Activated CD8-positive, alpha-beta memory T cell treated with anti-CD3 and anti-CD28 coated beads, Interleukin-2, amount 50 U/mL, for 1 hour (primary cell): Measurements from ENCODE around the gene TMCO4.

Source experiments
- DNase-seq: peaks from one replicate; pipeline ENCODE4 v3.0.0-alpha.2; 2020; ENCODE audit errors: extremely low read depth

Gene TMCO4

DNA sequence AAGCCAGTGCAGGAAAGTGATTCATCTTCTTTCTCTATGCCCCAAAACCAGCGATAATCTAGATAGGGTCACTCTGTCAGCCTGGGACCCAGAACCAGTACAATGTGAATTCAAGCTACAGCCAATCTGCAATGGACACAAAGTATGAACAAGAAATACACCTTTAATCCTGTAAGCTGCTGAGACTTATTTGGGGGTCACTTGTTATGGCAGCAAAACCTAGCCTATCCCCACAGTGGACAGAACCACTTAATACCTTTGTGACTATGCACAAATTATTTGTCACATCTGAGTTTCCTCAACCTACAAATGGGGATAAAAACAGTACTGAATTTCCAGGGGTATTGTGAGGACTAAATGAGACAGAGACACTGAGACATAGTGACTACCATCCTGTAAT, 50.0 kb downstream of the TMCO4 start:
- no peak for DNase-seq

GRCh38 chr1:19747761-19748160, 52.0 kb downstream of the TMCO4 start:
- DNase-seq, result no peak

- DNase-seq, result no peak
Measured at GRCh38 chr1:19744886-19745285, 54.8 kb downstream of the TMCO4 start.

DNA sequence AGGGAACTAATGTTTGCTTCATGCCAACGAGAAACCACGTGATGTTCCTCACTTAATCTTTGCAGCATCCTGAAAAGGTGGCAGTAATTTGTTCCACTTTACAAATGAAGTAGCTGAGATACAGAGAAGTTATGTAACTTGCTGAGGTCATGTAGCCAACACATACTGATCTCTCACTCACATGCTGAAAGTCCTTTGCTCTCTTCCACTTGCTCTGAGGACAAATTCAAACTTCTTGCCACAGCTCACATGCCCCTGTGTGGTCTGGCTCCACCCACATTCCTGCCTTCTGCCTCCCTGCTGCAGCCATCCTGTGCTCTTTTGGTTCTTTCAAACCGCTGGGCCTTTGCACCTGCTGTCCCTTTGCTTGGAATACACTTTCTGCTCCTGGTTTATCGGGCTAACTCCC, 55.4 kb downstream of the TMCO4 start:
- DNase-seq, result no peak

DNA sequence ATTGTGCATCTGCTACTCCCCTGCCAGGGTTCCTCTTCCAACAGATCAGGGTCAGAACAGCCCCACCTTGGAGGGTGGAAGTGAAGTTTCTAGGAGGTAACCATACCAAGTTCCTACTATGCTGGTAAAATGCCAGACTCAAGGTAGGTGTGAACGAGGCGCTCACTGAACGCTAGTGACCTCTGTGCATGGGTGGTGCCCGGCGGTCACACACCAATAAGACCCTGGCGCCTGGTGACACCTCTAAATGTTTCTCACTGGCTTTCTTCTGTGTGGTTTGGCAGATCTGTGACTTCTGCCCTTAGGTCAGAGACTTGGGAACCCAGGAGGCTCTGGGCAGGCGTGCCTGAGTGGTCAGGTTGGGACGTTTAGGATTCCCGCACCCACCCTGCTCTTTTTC, 55.9 kb downstream of the TMCO4 start:
- no peak for DNase-seq

GRCh38 chr1:19743180-19743579, 56.5 kb downstream of the TMCO4 start:
- no peak for DNase-seq

DNA sequence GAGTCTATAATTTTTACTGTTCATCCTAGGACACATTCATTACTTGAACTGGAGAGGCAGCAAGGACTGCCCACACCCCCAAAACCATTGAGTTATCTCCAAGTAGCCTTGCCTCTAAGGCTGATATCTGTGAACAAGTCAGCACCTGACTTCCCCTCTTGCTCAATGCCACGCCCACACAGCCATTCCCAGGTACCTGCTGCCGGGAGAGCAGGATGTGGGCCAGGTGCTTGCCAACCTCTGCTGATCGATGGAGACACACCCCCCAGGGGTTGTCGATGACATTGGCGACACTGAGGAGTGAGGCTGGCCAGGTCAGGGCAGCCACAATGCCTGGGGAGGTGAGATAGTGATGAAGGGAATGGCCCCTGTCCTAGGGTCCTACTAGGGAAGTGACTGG, 60.1 kb downstream of the TMCO4 start:
- DNase-seq, result no peak

- no peak for DNase-seq
Measured at GRCh38 chr1:19738669-19739068, 61.0 kb downstream of the TMCO4 start.

DNA sequence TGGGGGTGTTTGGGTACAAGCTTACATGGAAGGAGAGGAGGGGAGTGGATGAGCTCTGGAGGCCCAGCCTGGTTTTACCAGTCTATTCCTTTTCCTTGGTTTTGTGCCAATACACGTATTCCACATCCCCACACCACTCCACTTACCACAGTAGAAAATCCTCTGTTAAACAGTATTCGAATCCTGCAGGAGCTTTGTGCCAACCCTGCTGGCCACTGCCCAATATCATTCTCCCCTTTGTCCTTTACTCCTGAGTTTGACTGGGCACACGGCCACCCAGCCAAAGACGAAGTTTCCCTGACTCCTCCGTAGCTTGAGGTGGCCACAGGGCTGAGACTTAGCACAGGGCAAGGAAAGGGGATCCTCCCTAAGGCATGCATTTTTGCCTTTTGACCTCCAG, 61.6 kb downstream of the TMCO4 start:
- no peak for DNase-seq

DNA sequence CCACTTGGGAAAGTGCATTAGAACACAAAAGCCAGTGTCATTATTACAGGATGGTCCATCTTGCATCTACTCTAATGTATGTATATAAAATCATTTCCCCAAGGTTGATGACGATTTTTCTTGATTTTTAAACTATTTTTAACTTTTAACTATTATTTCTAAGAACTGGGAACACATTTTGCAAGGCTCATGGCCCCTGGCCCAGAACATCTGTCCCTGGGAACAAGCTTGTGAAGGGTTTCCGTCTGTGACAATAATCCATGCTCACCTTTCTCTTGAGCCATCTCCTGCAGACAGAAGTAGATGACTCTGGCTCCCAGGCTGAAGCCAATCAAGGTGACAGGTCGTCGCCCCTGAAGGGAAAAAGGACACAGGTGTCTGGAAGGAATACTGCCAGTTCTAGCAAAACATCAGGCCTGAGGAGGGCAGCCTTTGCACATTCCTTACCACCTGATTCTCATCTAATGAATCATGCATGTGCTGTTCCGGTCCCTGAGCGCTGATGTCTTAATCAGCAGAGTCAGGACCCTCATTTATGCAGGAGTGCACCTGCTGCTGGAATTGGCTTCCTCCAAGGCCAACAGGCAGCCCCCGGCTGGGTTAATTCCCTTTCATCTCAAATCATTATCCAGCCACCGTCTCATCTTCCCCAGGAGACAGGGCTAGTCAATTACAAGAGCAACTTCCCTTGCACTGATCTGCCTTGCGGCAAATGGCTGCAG, 62.5 kb downstream of the TMCO4 start:
- no peak for DNase-seq

GRCh38 chr1:19735440-19736127, 64.1 kb downstream of the TMCO4 start:
- DNase-seq, result no peak

GRCh38 chr1:19734472-19734999, 65.2 kb downstream of the TMCO4 start:
- DNase-seq, result no peak

DNA sequence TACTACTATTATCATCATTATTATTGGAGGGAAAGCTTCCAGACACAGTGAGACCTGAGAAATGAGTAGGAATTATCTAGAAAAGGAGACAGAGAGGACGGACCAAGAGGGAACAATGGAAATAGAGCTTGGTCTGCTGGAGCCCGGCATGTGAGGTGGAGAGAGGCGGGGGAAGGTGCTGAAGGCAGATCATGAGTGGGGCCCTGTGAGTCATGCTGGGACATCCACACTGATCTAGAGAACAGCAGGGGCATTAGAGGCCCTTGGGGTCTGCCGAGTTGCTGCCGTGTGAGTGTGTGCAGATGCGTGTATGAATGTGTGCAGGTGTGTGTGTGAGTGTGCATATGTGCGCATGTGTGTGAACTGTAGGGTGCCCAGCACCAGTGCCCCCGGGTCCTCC, 65.7 kb downstream of the TMCO4 start:
- DNase-seq, result no peak

- no peak for DNase-seq
Measured at GRCh38 chr1:19733615-19734014, 66.1 kb downstream of the TMCO4 start.

DNA sequence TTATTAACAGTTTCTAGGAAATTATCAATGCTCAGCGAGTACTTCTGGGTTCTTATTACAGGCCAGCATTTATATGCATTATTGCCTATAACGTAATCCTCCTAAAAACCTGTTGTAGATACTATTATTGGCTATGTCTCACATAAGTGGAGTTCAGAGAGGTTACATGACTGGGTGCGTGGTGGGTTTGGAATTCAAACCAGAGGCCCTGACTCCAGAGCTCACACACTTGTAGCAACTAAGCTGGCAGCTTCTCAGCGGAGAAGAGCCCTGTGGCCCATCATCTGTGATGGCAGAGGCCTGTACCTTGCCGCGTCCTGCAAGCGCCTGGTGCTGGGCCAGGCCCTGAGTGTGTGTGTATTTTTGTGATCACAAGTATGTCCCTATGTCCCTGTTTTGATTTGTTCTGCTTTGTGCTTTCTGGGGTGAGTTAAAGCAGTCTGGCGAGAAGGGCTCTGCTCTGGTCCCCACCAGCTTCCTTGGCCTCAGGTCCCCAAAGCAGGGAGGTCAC, 68.3 kb downstream of the TMCO4 start:
- DNase-seq, result no peak

- DNase-seq, result no peak
Measured at GRCh38 chr1:19730793-19731192, 68.9 kb downstream of the TMCO4 start.

DNA sequence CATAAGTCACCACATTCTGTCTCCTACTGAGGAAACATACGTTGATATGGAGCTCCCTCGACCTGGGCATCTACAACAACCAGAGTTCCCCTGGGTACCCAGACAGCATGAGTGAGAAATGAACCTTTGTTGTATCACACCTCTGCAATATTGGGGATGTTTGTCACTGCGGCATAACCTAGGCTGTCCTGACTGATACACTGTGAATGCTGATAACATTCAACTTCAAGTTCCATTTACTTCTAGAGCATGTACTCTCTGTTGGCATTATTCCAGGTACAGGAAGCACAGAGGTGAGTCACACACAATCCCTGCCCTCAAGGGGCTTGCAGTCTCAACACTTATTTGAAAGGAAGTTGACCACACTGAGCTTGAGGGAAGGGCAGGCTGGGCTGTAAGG, 69.5 kb downstream of the TMCO4 start:
- no peak for DNase-seq

DNA sequence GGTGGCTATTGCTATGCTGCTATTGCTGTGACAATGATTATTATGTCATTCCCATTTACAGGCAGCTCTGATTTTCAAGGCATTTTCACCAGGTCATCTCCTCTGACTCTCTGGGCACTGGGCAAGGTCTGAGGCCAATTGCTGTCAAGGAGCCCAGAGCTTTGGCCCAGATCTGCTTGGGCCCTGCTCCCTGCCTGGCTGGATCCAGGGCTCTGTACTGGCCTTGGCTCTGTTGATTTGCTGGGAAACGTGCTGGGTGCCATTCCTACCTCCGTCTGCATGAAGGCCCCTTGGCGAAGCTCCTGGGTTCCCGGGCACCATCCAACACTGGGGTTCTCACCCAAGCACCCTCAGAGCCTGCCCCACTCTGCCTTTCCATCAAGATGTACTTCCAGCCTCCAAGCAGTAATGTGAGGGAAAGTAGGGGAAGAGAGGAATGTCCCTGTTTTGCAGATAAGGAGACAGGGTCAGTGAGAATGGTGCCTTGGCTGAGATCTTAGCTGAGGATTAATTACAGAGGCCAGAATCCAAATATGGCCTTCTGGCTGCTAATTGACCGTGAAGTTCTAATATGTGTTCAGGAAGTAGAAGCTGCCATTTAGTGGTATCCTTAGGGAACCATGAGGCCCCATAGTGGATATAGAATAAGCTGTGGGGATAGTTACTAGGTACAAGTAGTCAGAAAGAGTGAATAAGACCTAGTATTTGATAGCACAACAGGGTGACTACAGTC, 71.1 kb downstream of the TMCO4 start:
- DNase-seq, result no peak

GRCh38 chr1:19725606-19726005, 74.1 kb downstream of the TMCO4 start:
- DNase-seq, result no peak

GRCh38 chr1:19723874-19724273, 75.8 kb downstream of the TMCO4 start:
- DNase-seq, result no peak

- DNase-seq, result no peak
Measured at GRCh38 chr1:19720973-19721372, 78.7 kb downstream of the TMCO4 start.

DNA sequence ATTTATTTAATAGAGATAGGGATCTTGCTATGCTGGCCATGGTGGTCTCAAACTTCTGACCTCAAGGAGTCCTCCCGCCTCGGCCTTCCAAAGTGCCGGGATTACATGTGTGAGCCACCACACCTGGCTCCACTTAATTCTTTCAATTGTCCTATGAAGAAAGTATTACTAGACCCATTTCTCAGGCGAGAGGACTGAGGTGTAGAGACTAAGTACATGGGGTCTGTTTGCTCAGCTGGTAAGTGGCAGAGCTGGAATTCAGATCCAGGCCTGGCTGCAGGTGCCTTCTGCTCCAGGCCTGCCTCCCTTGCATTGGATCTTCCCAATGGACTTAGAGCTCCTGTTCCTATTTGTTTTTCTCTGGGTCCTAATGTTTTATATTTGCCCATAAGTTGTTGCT, 79.5 kb downstream of the TMCO4 start:
- no peak for DNase-seq

- DNase-seq, result no peak
Measured at GRCh38 chr1:19717467-19717866, 82.2 kb downstream of the TMCO4 start.
